GM06990 (cell line): ENCODE results near the gene BLID.

Experiments used
- DNase-seq: peaks from one replicate; pipeline ENCODE4 v3.0.0-alpha.2; 2011; ENCODE audit not compliant: insufficient read length; ENCODE audit errors: extremely low read depth
- H3K27me3 ChIP-seq: replicated peaks from 2 replicates; pipeline ENCODE4 v1.6.0; 2011; ENCODE audit warnings: low read length; ENCODE audit not compliant: control insufficient read depth, insufficient read depth
- H3K36me3 ChIP-seq: 2 replicates; pipeline ENCODE4 v1.5.1; 2011; ENCODE audit warnings: low read length; ENCODE audit not compliant: control insufficient read depth, insufficient read depth
- H3K4me3 ChIP-seq: replicated peaks from 2 replicates; pipeline ENCODE4 v1.5.1; 2011; ENCODE audit warnings: low read depth, mild to moderate bottlenecking, control low read depth, low read length
- TF ChIP-seq, protein P1 (sequence below): IDR thresholded peaks from 2 replicates; pipeline ENCODE4 v1.5.1; 2011; ENCODE audit warnings: low read length, control low read depth, mild to moderate bottlenecking, inconsistent platforms; ENCODE audit not compliant: insufficient read depth, poor library complexity, severe bottlenecking

The BLID gene

DNA sequence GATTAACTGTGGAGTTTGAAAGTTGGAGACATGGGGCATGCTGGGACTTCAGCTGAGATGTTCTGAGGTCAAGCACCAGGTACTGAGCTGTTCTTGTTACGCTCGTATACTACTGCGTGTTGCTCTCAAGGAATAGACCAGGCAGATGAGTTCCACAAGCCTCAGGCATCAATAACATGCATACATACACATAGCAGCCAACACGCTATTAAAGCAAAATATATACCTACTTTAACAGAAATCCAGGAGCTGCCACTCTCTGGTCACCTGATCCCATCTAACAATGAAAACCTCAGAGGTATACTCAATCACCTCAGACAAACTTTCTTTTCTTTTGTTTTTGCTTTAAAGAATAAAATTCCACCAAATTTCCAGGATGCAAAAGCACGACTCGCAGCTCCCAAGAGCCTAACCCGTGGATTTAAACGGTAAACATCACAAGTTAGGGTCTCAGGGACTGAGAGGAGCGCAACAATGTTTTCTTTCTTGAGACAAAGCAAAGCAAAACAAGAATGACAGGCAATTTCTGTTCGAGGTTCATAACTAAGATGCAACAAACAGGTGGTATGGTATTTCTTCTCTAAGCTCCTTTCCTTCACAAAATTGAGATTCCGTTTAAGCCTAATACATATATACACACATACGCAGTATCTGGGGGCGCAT lies 16.5 kb downstream of the BLID start:
- Histone ChIP-seq H3K27me3 (peaks cover 1% of the 10 kb centered on the region; the same call in 1 of the 2 replicates), H3K4me3 (no peak overlapping the region), H3K36me3 (no peaks in the 10 kb centered on the region)
- no peak for DNase-seq
- TF ChIP-seq, protein P1, sequence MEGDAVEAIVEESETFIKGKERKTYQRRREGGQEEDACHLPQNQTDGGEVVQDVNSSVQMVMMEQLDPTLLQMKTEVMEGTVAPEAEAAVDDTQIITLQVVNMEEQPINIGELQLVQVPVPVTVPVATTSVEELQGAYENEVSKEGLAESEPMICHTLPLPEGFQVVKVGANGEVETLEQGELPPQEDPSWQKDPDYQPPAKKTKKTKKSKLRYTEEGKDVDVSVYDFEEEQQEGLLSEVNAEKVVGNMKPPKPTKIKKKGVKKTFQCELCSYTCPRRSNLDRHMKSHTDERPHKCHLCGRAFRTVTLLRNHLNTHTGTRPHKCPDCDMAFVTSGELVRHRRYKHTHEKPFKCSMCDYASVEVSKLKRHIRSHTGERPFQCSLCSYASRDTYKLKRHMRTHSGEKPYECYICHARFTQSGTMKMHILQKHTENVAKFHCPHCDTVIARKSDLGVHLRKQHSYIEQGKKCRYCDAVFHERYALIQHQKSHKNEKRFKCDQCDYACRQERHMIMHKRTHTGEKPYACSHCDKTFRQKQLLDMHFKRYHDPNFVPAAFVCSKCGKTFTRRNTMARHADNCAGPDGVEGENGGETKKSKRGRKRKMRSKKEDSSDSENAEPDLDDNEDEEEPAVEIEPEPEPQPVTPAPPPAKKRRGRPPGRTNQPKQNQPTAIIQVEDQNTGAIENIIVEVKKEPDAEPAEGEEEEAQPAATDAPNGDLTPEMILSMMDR = no peak

DNA sequence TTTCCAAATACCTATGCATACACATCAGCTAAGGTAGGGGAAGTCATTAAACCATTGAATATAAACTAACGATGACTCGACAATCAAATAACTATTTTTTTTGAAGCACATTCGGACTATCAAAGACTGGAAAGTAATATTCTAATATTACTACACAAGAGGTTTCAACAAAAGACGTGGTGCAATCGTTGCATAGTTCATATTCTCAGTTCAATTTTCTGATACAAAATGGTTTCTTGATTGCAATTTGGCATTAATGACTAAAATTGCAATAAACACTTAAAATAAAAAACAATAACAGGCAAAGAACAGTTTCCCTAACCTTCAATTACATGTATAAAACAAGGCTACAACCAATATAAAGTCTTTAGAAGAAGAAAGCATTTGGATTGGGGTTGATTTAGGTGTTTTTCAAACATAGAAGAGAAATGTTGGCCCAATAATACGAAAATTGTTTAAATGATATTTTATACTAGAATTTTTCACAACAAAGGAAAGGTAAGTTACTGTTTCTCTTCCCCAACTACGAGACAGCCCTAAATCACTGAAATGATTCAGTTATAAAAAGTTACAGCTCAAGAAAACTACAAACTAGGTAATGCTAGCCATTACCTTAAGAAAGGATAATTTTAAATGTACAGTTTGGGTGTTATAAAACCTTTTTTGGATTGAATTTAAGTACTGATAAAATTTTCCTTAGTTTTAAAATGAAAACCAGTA lies 17.6 kb downstream of the BLID start:
- H3K27me3 ChIP-seq = peaks cover 1% of the 10 kb centered on the region; the same call in 1 of the 2 replicates
- no peaks in the 10 kb centered on the region for H3K36me3 ChIP-seq
- no peak for DNase-seq
- no peak overlapping the region for H3K4me3 ChIP-seq
- TF ChIP-seq, protein P1 = no peak

DNA sequence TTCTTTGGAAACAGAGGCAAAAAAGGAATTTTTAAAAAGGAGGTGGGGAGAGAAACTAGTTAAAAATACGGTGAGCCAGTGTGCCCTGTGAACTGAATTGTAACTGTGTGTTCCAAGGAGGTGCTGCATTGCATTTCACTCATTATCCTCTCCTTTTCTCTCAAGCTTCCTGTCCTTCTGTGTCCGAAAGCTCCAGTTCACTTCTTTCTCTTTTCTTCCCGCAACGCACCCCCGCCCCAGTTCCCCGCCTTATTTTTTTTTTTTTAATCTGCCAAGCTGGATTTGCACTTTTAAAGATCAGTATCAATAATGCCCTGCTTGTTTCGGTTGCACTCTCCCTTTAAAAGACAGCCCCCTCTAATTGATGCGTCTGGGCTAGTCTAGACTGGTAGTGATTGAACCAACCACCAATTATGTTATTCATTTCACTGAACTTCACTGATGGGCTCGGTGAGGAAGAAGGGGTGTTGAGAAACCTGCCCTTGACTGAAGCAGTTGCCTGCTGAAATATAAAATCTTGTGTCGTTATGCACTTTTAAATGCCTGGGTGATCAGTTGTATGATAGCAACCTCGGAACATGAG lies 18.5 kb downstream of the BLID start:
- no peaks in the 10 kb centered on the region for H3K36me3 ChIP-seq
- H3K27me3 ChIP-seq = peaks cover 1% of the 10 kb centered on the region; the same call in 1 of the 2 replicates
- TF ChIP-seq, protein P1 = no peak
- no peak overlapping the region for H3K4me3 ChIP-seq
- DNase-seq = no peak

DNA sequence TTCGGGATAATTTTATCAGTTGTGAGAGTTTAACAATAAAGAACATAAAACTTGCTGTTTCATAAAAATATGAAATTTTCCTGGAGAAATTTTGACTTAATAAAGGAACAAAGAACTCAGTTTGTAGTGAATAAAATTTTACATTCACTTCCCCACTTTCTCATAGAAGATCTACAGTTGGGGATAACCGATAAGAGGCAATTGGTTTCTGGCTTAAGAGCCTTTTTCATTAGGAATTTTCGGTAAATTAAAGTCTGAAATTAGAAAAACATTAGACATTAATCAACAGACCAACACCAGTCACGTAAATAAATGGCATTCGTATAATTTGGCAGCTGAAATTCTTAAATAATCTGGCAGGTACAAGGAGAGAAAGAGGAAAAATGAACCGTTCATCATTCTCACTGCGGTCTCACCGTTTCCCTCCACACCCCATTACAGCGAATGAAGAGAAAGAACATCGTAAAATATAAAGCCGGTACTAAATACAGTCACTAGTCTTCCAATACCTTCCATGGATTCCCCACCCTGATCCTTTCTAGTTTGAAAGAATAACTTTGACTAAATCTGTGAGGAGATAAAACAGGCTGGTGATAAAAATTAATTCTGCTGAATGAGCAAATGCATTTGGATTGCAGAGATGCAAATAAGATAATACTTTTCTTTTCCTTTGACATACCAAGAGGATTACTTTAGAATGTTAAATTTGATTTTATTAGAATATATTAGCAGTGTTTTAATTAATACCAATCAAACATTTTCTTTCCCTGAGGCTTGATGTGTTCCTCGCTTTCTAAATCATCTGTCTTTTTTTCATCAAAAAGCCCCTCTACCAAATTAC lies 19.5 kb downstream of the BLID start:
- TF ChIP-seq, protein P1 = no peak
- H3K4me3 ChIP-seq = no peak overlapping the region
- peaks cover 1% of the 10 kb centered on the region; the same call in 1 of the 2 replicates for H3K27me3 ChIP-seq
- no peak for DNase-seq
- no peaks in the 10 kb centered on the region for H3K36me3 ChIP-seq

DNA sequence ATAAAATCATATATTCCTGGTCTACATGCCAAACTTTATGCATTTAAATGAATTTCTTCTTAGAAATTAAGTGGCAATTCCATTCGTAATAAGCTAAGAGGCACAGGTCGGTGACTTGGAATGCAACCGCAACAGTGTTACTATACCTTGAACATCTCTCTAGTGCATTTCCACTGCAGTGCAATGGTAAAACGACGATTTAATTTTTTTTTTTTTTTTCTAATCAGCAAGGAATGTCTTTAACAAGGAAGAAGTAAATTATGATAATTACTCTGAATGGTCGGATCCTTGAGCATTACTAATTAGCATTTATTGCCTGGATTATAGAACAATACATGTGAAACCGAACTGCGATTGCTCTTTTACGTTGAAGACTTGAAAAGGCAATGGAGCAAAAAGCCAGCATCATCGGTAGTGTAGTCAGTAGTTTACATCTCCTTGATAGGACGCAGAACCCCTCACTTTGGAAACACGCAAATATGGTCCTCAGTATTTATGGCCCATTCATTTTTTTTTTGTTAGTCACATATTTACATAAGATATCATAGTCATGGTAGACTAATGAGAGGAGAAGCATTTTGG lies 20.2 kb downstream of the BLID start:
- TF ChIP-seq, protein P1 = no peak
- no peak for DNase-seq
- Histone ChIP-seq H3K4me3 (no peak overlapping the region), H3K36me3 (no peaks in the 10 kb centered on the region), H3K27me3 (peaks cover 1% of the 10 kb centered on the region; the same call in 1 of the 2 replicates)
